GM18502 (cell line): ENCODE data around the gene UGT1A9.

Experiments
- ATAC-seq: cut with Tn5 transposase; IDR thresholded peaks from one replicate; pipeline ENCODE4 v1.9.1; 2021; ENCODE audit warnings: mild to moderate bottlenecking; ENCODE audit not compliant: unreplicated experiment, poor library complexity

Gene UGT1A9

GRCh38 chr2:233791883-233792329, 120.2 kb downstream of the UGT1A9 start:
- ATAC-seq: no peak

GRCh38 chr2:233792720-233793119, 121.0 kb downstream of the UGT1A9 start:
- ATAC-seq: no peak

GRCh38 chr2:233793465-233794127, 121.9 kb downstream of the UGT1A9 start:
- ATAC-seq: no peak

- no peak for ATAC-seq
These were observed 122.5 kb downstream of the UGT1A9 start for GRCh38 chr2:233794128-233794658.

- no peak for ATAC-seq
These were observed 124.1 kb downstream of the UGT1A9 start for GRCh38 chr2:233795735-233796171.

DNA sequence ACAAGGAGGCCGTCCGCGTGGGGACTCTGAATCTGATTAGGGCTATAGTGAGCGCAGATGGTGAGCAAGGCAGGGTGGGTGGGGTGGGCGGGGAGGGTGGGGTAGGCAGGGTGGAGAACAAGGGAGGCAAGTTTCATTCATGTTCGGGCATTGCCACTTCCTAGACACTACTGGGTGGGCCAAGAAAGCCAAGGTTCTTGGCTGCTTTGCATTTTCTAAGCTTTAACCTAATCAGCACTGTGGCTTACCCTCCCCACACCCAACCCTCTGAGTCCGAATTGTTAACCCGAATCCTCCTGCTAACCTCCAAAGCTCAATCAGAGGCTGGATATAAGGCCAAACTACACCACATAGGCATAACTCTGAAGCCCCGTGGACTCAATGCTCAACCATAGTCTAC, 124.6 kb downstream of the UGT1A9 start:
- no peak for ATAC-seq

DNA sequence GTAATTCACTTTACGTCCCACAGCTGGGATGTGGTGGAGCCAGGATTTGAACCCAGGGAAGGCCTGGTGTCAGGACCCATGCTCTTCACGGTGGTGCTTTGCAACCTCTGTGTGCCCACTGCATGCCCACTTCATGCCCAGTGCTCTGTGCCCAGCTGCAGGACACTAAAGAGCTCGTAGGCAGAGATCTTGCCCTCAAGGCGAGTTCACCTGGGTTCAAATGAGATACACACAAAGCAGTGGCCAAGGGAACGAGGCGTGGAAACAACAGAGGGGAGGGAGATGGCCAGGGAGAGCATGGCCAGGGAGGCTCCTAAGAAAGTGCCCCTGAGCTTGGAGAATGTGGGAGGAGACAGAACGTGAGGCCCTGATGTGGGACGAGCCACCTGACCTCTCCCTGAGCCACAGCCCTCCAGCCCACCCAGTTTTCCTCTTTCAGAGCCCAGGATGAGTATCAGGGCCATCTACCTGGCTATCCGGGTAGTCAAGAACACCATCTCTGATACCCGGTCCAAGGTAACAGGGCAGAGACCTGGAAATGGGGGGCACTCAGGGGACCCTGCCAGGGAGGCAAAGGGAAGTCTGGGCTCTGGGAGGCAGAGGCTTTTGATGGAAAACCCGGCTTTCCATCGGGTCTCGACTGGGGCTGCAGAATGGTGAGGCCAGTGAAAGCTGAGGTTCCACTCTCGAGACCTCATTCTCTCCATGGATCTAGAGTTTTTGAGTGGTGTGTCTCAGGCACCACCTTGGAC, 126.8 kb downstream of the UGT1A9 start:
- no peak for ATAC-seq

- ATAC-seq: no peak
These were observed 127.5 kb downstream of the UGT1A9 start for GRCh38 chr2:233799087-233799665.

GRCh38 chr2:233799716-233800115, 128.0 kb downstream of the UGT1A9 start:
- ATAC-seq: no peak

DNA sequence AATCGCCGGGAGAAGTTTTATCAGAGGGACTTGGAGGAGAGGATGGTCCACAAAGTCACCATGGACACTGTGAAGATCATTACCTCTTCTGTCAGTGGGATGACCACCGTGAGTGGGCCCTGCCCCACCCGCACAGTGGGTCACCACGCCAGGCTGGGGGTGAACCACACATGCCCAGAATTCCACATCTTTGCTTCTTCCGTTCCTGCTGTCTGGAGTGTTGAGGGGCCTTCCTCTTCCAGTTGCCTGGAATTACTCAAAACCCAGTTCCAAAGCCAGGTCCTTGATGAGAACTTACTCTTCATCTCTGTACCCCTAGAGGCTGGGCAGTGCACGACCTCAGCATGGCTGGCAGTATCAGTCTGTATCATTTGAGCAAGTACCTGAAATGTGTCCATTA, 128.5 kb downstream of the UGT1A9 start:
- no peak for ATAC-seq

DNA sequence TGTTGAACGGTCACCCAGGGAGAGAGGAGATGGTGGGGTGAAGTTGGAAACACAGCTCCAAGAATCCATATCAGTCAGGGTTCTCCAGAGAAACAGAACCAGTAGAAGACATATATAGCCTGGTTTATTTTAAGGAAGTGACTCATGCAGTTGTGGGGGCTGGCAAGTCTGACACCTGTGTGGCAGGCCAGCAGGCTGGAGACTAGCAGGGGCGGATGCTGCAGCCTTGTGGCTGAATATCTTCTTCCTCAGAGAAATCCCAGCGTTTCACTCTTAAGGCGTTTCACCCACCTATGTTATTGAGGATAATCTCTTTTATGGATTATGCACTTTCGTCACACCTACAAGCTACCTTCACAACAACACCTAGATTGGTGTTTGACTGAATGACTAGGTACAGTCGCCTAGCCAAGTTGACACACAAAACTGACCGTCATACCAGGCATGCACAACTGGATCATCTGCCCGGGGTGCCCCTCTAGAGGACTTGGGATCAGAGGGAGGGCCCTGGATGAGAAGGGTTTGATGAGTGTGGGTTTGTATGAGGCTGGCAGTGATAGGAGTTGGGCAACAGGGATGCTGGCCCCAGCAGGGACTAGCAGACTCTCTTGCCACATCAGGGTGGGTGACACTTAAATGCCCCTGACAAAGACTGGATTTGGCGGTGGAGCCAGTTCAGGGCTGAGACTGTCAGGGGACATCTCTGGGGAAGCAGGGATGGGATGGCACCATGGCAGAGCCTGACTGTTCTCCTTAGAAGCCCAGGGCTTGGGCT, 129.8 kb downstream of the UGT1A9 start:
- ATAC-seq: no peak

- ATAC-seq: no peak
These were observed 130.6 kb downstream of the UGT1A9 start for GRCh38 chr2:233802132-233802815.

GRCh38 chr2:233803292-233803911, 131.7 kb downstream of the UGT1A9 start:
- no peak for ATAC-seq

DNA sequence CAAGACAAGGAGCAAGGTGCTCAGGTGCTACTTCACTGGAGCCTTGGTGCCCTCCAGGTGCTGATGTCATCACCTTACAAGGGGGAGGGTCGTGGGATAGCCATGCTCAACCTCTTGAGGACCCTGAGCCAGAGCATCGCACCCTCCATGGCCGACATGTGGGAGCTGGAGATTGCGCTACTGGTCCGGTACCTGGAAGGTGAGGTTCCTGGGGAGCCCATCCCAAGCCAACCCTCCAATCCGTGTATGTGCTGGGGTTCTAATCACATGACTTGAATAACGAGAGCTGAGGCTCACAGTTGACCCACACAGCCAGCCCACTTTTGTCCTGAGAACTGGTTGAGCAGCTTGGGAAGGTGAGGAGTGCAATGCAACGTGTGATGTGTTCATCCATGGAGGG, 132.3 kb downstream of the UGT1A9 start:
- no peak for ATAC-seq

DNA sequence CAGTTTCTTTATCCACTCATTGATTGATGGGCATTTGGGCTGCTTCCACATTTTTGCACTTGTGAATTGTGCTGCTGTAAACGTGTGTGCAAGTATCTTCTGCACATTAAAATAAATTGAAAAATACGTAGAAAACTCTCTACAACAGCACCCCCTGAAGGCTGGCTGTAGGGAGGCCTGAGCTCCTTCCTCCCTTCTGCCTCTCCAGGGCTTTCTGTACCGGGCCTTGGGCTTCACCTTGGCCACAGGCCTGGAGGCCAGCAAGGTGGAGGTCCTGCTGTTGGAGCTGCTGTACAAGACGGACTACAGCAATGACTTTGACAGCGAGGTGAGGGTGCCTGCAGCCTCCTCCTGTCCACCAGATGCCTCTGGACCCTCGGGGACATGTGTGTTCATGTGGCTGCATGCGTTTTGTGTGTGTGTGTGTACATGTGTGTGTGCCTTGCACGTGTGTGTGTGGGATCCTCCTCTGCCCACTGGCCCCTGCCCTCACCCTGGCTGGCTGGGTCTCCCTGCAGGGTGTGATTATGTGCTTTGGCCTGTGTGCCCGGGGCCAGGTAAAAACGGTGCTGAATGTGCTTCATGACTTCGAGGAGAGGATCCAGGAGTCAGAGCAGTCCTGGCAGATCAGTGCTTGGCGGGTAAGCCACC, 135.6 kb downstream of the UGT1A9 start:
- ATAC-seq: no peak

GRCh38 chr2:233807966-233808935, 136.6 kb downstream of the UGT1A9 start:
- no peak for ATAC-seq

DNA sequence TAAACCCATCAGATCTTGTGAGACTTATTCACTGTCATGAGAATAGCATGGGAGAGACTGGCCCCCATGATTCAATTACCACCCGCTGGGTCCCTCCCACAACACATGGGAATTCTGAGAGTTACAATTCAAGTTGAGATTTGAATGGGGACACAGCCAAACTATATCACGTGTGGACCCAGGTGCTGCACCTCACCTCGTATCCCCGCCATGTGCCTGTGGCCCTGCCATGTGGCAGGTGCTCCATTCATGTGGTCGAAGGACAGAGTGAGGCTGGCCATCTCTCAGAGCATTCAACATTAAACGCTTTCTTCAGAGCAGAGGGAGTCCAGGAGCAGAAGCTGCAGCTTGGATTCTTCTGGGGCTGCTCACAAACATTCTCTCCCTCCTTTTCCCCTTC, 138.7 kb downstream of the UGT1A9 start:
- no peak for ATAC-seq

- ATAC-seq: no peak
These were observed 139.4 kb downstream of the UGT1A9 start for GRCh38 chr2:233811087-233811486.
